HL-60 (cell line): ENCODE results near the gene OR3A1.

Source experiments
- GABPA ChIP-seq: IDR thresholded peaks from 2 replicates; pipeline ENCODE4 v1.6.1; 2012; ENCODE audit warnings: low read depth
- POLR2AphosphoS5 ChIP-seq: IDR thresholded peaks from 2 replicates; pipeline ENCODE4 v1.6.1; 2012; ENCODE audit warnings: low read depth
- SPI1 ChIP-seq: IDR thresholded peaks from 2 replicates; pipeline ENCODE4 v1.6.1; 2012; ENCODE audit warnings: low read depth, mild to moderate bottlenecking, borderline replicate concordance
- TF ChIP-seq, protein P1 (sequence below): IDR thresholded peaks from one replicate; pipeline ENCODE4 v1.5.1; 2011; ENCODE audit warnings: low read length, control low read depth, inconsistent platforms; ENCODE audit not compliant: insufficient read depth
- TF ChIP-seq, protein P2 (sequence below): IDR thresholded peaks from 2 replicates; pipeline ENCODE4 v1.6.1; 2012; ENCODE audit warnings: low read depth; ENCODE audit not compliant: insufficient replicate concordance

DNA sequence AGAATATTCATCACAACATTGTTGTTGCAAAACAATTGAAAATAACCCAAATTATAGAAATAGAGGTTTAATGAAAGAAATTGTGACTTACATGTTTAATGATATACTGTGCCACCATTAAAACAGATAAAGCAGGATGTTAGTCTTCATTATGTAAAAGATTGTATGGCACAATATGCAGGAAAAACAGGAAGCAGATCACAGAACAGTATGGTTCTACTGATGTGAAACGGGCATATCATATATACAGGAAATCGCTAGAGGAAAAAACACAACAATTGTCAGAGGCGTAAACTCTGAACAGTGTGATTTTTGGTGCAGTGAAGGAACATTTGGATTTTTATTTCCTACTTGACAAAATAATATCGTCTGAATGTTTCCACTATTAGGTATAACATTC is 22.0 kb downstream of the OR3A1 start:
- TF ChIP-seq, protein P1, sequence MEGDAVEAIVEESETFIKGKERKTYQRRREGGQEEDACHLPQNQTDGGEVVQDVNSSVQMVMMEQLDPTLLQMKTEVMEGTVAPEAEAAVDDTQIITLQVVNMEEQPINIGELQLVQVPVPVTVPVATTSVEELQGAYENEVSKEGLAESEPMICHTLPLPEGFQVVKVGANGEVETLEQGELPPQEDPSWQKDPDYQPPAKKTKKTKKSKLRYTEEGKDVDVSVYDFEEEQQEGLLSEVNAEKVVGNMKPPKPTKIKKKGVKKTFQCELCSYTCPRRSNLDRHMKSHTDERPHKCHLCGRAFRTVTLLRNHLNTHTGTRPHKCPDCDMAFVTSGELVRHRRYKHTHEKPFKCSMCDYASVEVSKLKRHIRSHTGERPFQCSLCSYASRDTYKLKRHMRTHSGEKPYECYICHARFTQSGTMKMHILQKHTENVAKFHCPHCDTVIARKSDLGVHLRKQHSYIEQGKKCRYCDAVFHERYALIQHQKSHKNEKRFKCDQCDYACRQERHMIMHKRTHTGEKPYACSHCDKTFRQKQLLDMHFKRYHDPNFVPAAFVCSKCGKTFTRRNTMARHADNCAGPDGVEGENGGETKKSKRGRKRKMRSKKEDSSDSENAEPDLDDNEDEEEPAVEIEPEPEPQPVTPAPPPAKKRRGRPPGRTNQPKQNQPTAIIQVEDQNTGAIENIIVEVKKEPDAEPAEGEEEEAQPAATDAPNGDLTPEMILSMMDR = no peak
- TF ChIP-seq POLR2AphosphoS5 (no peak), SPI1 (no peak), GABPA (no peak)
- TF ChIP-seq, protein P2, sequence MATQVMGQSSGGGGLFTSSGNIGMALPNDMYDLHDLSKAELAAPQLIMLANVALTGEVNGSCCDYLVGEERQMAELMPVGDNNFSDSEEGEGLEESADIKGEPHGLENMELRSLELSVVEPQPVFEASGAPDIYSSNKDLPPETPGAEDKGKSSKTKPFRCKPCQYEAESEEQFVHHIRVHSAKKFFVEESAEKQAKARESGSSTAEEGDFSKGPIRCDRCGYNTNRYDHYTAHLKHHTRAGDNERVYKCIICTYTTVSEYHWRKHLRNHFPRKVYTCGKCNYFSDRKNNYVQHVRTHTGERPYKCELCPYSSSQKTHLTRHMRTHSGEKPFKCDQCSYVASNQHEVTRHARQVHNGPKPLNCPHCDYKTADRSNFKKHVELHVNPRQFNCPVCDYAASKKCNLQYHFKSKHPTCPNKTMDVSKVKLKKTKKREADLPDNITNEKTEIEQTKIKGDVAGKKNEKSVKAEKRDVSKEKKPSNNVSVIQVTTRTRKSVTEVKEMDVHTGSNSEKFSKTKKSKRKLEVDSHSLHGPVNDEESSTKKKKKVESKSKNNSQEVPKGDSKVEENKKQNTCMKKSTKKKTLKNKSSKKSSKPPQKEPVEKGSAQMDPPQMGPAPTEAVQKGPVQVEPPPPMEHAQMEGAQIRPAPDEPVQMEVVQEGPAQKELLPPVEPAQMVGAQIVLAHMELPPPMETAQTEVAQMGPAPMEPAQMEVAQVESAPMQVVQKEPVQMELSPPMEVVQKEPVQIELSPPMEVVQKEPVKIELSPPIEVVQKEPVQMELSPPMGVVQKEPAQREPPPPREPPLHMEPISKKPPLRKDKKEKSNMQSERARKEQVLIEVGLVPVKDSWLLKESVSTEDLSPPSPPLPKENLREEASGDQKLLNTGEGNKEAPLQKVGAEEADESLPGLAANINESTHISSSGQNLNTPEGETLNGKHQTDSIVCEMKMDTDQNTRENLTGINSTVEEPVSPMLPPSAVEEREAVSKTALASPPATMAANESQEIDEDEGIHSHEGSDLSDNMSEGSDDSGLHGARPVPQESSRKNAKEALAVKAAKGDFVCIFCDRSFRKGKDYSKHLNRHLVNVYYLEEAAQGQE = no peak
